ENCODE results near the gene LBHD1. TPM values are rescaled to one million over a fixed set of nuclear protein-coding genes. Genes with fewer than 3 reads are reported as not detected.
"Not testable (repeated sequence)": the region's sequence is repeated elsewhere in the genome, so short reads cannot be mapped to it uniquely, and the experiment has no call there.

Gene LBHD1
- total RNA-seq, 2 experiments from 2014 or later, result 9.3 to 22.3 TPM

- no peak overlapping the region for H3K4me3 ChIP-seq (ENCODE audit: low read depth, low read length, poor library complexity, severe bottlenecking)
- H3K9me2 ChIP-seq (ENCODE audit: insufficient read depth, low read length), result no peaks in the 10 kb centered on the region
- H3K36me3 ChIP-seq (ENCODE audit: insufficient read depth, low read length), result peaks cover 79% of the 10 kb centered on the region
- intact Hi-C loops (cut with micrococcal nuclease; ENCODE audit: unreplicated experiment), result no loop called here
- no peak overlapping the region for H3K4me2 ChIP-seq (ENCODE audit: low read length)
- no TSS peak for BruUV-seq (replicated peaks)
- H3K79me2 ChIP-seq (ENCODE audit: insufficient read depth, low read depth, low read length), result no peaks in the 10 kb centered on the region
- peaks cover 16% of the 10 kb centered on the region for H3K4me1 ChIP-seq (ENCODE audit: insufficient read depth, low read length, poor library complexity, severe bottlenecking)
- H2AFZ ChIP-seq (ENCODE audit: low read length), result no peak overlapping the region
- CTCF ChIA-PET (ENCODE audit: unreplicated experiment), result no interaction called here
- POLR2A ChIA-PET, result no interaction called here
- no peak overlapping the region for H3K27ac ChIP-seq (ENCODE audit: low read depth, low read length, poor library complexity, severe bottlenecking)
- H3K9me3 ChIP-seq (ENCODE audit: low read length), result no peaks in the 10 kb centered on the region
- DNase-seq (ENCODE audit: low spot score), result no peak
- TF ChIP-seq CTCF (conservative IDR thresholded peaks at IDR 0.05; ENCODE audit: low read length) (no peak), EZH2phosphoT487 (IDR thresholded peaks at IDR 0.05; ENCODE audit: borderline replicate concordance, low read depth, low read length) (no peak)
- H4K20me1 ChIP-seq (ENCODE audit: insufficient read depth, low read length), result no peaks in the 10 kb centered on the region
Measured at GRCh38 chr11:62702246-62702645, 30.2 kb upstream of the LBHD1 start.

- Histone ChIP-seq H2AFZ (ENCODE audit: low read length) (no peak overlapping the region), H3K9me2 (ENCODE audit: insufficient read depth, low read length) (no peaks in the 10 kb centered on the region)
- no TSS peak for BruUV-seq (replicated peaks)
Measured at GRCh38 chr11:62694455-62695167, 22.5 kb upstream of the LBHD1 start.

GRCh38 chr11:62693624-62694023 lies 21.6 kb upstream of the LBHD1 start:
- H3K36me3 ChIP-seq (ENCODE audit: insufficient read depth, low read length), result peaks cover 65% of the 10 kb centered on the region
- H3K27ac ChIP-seq (ENCODE audit: low read depth, low read length, poor library complexity, severe bottlenecking); H3K9me2 ChIP-seq (ENCODE audit: insufficient read depth, low read length); H2AFZ ChIP-seq (ENCODE audit: low read length); BruUV-seq (replicated peaks); intact Hi-C loops (cut with micrococcal nuclease; ENCODE audit: unreplicated experiment); H3K4me3 ChIP-seq (ENCODE audit: low read depth, low read length, poor library complexity, severe bottlenecking); H3K9me3 ChIP-seq (ENCODE audit: low read length); H3K4me2 ChIP-seq (ENCODE audit: low read length); H3K79me2 ChIP-seq (ENCODE audit: insufficient read depth, low read depth, low read length); H3K4me1 ChIP-seq (ENCODE audit: insufficient read depth, low read length, poor library complexity, severe bottlenecking); DNase-seq (ENCODE audit: low spot score); H4K20me1 ChIP-seq (ENCODE audit: insufficient read depth, low read length); CTCF ChIA-PET (ENCODE audit: unreplicated experiment): not testable (repeated sequence)
- POLR2A ChIA-PET, result interaction anchor here (0.6 to 1.0 kb wide), 2 partner anchors 13 to 28 kb away, joined by 3 read pairs; partner anchors contain the start of genes C11orf98 and CSKMT

More at GRCh38 chr11:62694455-62695167, 22.5 kb upstream of the LBHD1 start:
- Histone ChIP-seq H3K4me1 (ENCODE audit: insufficient read depth, low read length, poor library complexity, severe bottlenecking) (no peaks in the 10 kb centered on the region), H3K4me2 (ENCODE audit: low read length) (no peak overlapping the region), H3K27ac (ENCODE audit: low read depth, low read length, poor library complexity, severe bottlenecking) (no peak overlapping the region), H3K9me3 (ENCODE audit: low read length) (no peaks in the 10 kb centered on the region), H3K36me3 (ENCODE audit: insufficient read depth, low read length) (peaks cover 66% of the 10 kb centered on the region), H3K4me3 (ENCODE audit: low read depth, low read length, poor library complexity, severe bottlenecking) (no peak overlapping the region), H3K79me2 (ENCODE audit: insufficient read depth, low read depth, low read length) (no peaks in the 10 kb centered on the region), H4K20me1 (ENCODE audit: insufficient read depth, low read length) (no peaks in the 10 kb centered on the region)
- ChIA-PET CTCF (ENCODE audit: unreplicated experiment) (no interaction called here), POLR2A (interaction anchor here (0.6 to 1.5 kb wide), 2 partner anchors 17 to 29 kb away, joined by 3 to 5 read pairs; partner anchors contain the start of genes C11orf98 and CSKMT)
- intact Hi-C loops (cut with micrococcal nuclease; ENCODE audit: unreplicated experiment), result no loop called here
- peak; percentile 76 for DNase-seq (ENCODE audit: low spot score)
- TF ChIP-seq CTCF (conservative IDR thresholded peaks at IDR 0.05; ENCODE audit: low read length) (peak; percentile 95), EZH2phosphoT487 (IDR thresholded peaks at IDR 0.05; ENCODE audit: borderline replicate concordance, low read depth, low read length) (no peak)
